HG03280 (cell line): ENCODE data around the gene KCNQ2.
"Not testable (repeated sequence)": the region's sequence is repeated elsewhere in the genome, so short reads cannot be mapped to it uniquely, and the experiment has no call there.

Source experiments
- ATAC-seq: cut with Tn5 transposase; IDR thresholded peaks from one replicate; pipeline ENCODE4 v1.9.1; 2021; ENCODE audit warnings: mild to moderate bottlenecking, moderate library complexity; ENCODE audit not compliant: unreplicated experiment

The KCNQ2 gene

DNA sequence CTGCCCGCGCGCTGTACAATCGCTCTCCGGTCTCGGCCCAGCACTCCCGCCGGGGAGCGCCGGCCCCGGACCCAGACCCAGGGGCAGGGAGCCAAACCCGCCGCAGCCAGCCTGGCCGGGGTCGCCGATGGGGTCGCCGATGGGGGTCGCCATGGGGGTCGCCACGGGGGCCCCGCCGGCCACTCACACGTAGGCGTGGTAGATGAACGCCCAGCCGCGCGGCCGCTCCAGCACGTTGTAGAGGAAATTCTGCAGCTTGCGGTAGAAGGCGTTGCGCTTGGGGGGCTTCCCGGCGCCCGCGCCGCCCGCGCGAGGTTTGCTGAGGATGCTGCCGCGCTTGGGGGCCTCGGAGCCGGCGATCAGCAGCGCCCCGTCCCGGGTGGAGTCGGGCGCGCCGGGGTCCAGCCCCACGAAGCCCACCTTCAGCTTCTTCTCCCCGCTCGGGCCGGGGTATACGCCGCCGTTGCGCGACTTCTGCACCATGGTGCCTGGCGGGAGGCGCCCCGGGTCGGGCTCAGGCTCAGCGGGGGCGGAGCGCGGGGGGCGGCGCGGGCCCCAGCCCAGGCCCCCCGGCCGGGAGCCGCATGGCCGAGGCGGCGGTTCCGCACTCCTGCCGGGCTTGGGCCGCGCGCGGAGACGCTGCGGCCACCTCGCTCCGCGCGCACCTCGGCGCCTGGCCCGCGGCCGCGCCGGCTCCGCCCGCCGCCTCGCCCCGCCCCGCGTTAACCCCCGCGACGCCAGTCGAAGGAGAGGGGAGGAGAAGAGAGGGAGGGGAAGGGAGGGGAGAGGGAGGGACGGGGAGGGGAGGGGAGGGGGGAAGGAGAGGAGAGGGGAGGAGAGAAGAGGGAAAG, at the start of gene KCNQ2:
TSS of gene KCNQ2 (minus strand) at position 675 of the 851 bp plus-strand sequence. CDS start at position 483, 192 bp downstream.
- ATAC-seq = no peak

DNA sequence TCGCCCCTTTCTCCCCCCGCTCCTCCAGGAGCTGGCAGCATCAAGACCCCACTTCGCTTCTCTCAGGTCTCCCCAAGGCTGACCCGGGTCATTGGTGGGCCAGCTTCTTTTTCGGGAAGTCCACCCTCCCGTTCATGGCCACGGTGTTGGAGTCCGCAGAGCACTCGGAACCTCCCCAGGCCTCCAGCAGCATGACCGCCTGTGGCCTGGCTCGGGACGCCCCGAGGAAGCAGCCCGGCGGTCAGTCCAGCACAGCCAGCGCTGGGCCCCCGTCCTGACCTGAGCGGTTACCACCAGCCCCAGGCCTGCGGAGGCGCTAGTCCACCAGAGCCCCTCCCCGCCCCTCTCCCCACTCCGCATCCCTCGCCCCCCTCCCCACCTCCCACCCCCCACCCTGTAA, 49.1 kb upstream of the KCNQ2 start:
- ATAC-seq = no peak

DNA sequence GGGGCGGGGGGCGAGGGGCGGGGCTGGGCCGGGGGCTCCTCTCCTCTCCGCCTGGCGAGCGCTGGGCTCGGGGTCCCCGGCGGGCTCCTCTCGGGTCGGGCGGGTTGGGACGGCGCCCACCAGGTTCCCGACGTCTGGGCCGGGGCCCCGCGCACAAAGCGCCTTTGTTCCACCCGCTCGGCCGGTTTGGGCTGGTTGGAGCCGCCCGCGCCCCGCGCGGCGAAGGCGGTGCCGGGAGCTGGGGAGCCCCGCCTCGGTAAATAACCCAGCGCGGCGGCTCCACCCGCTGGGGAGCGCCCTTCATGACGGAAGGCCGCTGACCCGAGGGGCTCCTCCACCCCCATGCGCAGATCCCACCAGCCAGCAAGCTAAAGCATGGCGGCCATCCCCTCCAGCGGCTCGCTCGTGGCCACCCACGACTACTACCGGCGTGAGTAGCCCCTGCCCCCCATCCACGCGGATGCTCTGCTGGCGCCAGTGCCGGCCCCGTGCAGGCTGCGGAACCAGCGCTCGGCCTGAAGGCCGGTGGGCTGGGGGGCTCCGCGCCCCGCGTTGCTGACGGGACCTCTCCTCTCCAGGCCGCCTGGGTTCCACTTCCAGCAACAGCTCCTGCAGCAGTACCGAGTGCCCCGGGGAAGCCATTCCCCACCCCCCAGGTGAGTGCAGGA, 48.6 kb upstream of the KCNQ2 start:
- peak; percentile 48 for ATAC-seq

DNA sequence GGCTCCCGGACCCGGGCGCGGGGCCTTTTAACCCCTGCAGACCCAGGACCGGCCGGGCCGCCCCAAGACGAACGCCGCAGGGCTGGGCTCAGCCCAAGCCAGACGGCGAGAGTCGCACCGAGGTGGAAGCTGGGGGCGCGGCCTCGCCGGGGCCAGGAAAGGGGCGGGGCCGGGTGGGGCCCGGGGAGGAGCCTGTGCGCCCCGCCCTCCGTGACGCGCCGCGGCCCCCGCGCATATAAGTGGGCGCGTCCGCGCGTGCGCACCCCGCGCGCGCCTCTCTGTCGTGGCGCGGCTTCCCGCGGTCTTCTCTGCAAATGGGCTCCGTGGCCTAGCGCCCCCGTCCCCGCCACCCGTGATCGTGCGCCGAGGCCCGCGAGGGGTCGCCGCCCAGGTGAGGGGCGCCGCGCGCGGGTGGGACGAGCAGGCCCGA, 48.1 kb upstream of the KCNQ2 start, which contains the start of gene PPDPF:
TSS of gene PPDPF (plus strand) at position 262 of the 430 bp plus-strand sequence. CDS start 544 bp downstream, outside the sequence.
- peak; percentile 60 for ATAC-seq

DNA sequence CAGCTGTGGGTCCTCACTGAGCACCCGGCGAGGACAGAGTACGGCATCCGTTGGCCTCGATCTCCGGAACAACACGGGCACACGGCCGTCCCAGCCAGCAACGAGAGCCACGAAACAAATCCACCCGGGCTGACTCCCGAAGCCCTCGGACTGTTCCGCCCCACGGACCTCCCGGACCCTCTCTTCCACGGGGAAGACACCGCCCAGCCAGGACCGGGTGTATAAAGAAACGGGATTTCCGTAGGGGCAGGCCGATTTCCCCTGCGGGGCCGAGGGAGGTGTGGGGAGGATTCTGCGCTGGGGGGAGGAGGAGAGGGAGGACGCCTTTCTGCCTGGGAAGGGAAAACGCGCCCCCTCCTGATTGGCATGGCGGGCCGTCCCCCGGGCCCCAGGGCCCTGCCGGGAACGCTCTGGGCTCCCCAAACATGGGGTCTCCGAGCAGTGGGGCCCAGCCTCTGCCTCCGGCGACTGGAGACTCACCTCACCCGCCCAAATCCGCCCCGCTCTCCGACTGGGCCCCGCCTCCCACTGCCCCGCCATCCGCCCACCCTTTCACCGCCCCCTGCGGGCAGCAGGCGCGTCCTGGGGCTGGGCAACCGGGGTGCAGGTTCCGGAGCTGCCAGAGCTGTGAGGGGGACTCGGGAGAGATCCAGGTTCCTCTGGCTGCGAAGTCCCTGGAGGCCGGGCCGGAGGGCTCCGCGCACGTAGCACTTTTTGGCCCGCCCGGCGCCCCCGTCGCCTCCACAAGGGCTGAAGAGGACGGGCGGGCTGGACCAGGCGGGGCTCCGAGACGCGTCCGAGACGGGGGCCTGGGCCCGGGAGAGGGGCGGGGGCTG, 47.4 kb upstream of the KCNQ2 start:
- ATAC-seq = peak; percentile 34

DNA sequence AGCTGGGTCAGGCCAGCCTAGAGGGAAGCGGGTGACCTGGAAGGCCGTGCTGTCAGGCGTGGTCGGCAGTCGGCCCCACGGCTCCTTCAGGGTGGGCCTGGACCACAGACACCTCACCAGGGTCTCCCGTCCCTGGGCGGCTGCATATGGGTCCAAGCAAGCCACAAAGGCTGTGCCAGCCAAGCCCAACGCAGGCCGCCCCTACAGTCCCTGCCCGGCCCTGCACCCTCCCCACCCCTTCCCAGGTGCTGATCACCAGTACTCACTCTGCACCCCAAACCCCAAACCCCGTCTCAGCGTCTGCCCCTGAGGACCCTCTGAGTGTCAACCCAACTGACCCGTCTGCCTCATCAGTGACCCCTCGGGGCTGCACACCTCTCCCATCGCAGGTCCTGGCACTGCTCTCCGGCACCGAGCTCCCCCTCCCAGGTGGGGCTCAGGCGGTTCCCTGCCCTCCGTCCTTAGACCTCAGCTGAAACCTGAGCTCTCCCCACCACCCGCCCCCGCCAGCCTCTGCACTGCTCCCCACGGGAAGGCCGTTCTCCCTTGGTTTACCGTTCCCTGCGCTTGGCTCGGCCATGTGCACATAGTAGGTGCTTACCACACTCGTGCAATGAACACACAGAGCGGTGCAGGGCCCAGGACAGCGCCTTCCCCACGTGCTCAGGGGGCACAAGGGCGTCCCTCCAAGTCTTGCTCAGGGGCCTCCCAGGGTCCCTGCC, 46.7 kb upstream of the KCNQ2 start:
- ATAC-seq = no peak

DNA sequence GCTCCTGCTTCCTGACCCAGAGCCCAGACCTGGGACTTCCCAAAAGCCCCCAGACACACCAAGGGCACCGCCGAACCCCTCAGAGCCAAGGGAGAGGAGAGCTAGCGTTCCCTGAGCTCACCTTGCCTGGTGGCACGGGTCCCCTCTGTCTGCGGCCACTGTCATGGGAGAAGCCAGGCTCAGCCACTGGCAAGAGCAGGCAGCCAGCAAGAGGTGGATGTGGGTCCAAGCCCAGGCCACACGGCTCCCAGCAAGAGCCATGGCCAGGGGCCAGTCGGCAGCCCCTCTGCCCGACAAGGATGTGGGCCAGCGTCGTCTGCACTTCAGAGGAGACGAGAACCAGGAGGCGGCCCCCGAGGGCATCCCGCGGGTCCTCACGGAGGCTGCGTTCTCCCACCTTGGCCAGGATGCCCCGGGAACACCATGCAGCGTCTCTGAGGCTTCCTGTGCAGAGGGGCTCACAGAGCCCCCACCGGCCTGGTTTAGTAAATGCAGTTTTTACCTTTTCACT, 46.0 kb upstream of the KCNQ2 start:
- no peak for ATAC-seq

DNA sequence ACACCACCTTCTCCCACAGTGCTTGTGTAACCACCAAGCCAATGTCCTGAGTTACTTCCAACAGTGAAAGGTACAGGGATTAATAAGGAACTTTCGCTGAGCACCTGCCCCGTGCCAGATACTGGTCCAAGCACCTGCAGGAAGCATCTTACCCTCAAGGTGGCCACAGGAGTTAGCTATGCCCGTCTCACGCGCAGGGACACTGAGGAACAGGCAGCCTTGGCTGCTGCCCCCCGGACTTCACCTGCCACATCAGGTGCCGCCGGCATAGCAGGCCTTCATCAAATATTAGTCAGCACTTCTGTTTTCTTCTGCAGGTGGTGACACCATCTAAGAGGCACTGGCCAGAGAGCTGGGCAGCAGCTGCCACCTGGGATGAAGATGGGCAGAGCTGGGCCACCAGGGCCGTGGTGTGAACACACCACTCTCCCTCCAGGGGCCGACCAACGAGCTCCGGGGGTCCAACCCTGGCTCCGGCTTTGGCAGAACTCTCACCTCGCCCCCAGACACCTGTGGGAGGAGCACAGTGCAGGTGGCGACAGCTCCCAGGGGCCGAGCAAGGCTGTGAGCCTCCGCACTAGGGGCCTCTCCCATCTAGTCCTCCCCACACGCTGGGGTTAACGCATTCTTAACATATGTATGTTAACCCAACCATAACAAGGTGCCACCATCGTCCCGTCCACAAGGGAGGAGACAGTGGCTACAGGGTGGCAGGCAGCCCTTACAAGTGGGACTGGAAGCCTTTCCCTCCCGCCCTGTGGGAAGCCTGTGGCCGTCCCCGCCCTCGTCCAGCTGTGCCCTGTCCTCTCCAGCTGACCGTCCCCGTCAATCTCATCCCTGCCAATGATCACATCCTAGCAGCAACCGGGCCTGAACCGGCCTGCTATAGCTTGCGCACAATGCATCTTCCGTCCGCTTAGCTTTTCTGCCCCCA, 45.2 kb upstream of the KCNQ2 start:
- no peak for ATAC-seq

DNA sequence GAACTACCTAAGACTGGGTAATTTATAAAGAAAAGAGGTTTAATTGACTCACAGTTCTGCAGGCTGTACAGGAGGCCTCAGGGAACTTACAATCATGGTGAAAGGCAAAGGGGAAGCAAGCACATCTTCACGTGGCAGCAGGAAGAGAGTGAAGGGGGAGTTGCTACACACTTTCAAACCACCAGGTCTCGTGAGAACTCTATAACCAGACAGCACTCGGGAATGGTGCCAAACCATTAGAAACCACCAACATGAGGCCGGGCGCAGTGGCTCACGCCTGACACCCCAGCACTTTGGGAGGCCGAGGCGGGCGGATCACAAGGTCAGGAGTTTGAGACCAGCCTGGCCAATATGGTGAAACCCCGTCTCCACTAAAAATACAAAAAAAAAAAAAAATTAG, 42.1 kb upstream of the KCNQ2 start:
- not testable (repeated sequence) for ATAC-seq

DNA sequence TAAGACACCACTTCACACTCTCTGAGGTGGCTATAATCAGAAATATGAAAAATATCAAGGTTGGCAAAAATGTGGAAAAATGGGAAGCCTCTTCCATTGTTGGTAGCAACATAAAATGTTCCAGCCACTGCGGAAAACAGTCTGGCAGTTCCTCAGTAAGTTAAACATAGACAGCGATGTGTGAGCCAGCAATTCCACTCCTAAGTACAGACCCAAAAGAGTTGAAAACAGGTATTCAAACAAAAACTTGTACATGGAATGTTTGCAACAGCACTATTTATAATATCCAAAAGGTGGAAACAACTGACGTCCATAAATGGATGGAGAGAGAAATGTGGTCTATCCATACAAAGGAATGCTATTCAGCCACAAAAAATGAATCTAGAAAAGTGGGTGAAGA, 40.8 kb upstream of the KCNQ2 start:
- ATAC-seq = no peak

DNA sequence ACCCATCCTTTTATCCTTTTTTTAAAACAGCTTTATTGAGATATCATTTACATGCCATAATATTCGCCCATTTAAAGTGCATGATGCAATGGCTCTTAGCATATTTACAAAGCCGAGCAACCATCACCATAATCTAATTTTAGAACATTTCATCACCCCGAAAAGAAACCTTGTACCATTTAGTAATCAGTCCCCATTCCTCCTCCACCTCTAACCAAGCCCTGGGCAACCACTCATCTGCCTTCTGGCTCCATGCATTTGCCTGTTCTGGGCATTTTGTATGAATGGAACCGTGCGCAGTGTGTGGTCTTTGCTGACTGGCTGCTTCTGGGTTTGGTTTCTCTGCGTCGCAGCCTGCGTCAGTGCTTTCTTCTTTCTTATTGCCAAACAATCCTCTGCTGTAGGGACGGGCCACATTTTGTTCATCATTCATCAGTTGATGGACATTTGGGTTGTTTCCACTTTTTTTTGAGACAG, 36.7 kb upstream of the KCNQ2 start:
- no peak for ATAC-seq

DNA sequence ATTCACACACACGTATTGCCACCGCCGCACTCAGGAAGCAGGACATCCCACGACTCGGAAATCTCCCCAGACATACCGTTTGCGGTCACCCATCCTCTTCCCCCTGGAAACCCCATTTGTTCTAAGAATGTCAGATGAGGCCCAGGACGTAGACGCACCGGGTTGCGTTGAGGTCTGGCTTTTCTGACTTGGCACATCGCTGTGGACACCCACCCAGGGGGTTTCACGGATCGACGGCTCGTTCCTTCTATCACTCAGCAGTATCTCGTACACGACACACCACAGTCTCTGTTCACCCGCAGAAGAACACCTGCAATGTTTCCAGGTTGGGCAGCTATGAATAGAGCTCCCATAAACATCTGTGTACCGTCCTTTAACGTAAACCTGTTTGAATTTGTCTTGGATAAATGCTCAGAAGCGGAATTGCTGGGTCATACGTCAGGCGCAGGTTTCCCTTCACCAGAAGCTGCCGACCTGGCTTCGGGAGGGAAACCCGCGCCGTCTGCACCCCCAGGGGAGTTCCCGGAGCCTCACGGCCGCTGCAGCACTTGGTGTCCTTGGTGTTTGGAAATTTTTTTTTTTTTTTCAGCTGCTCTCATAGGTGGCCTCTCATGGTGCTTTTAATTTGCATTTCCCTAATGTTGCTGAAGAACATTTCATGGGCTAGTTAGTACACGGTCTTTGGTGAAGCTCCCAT, 35.8 kb upstream of the KCNQ2 start:
- no peak for ATAC-seq

DNA sequence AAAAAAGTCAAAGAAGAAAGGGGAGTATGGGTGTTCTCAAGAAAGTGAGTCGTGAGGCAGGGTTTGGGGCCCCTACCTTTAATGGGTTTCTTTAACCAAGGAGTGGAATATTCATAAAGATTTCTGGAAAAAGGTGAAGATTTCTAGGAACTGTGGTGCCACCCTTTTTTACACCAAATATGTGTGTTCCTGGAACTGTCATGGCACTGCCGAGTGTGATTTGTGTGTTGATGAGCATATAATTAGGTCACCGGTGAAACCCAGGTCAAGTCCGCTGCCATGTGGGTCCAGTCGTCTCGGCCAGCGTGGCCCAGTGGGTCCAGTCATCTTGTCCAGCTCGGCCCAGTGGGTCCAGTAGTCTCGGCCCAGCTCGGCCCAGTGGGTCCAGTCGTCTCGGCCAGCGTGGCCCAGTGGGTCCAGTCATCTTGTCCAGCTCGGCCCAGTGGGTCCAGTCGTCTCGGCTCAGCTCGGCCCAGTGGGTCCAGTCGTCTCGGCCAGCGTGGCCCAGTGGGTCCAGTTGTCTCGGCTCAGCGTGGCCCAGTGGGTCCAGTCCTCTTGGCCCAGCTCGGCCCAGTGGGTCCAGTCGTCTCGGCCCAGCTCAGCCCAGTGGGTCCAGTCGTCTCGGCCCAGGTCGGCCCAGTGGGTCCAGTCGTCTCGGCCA, 34.8 kb upstream of the KCNQ2 start:
- no peak for ATAC-seq

DNA sequence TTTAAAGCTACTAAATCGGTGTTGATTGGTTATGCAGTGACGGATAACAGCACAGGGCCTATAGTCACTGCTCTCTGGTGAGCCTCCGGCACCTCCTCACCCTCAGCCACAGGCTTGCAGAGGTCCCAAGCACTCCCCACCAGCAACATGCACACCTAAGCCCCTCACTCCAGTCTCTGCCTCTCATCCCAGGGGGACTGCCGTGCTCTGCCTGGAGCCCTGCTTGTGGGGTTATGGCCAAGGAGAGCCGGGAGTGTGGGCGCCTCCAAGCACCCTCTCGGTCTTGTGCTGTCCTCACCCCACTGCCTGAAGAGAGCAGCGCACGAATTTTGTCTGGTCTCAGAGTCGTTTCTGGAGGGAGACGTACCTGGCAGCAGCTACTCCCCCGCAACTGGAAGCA, 33.3 kb upstream of the KCNQ2 start:
- no peak for ATAC-seq

DNA sequence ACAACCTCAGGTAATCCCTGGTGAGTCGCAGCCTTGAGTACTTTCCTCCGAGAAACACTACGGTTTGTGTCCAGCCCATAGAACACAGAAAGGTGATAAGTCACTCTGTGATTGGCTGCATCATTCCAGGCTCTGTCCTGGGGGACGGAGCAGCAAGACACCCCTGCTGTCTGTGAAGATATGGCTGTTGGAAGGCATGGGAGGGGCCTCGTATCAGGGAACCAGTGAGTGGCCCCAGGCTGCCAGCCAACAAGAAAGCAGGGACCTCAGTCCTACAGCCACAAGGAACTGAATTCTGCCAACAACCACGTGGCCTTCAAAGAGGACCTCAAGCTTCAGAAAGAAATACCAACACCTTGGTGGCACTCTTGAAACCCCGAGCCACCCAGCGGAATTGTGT, 32.8 kb upstream of the KCNQ2 start:
- no peak for ATAC-seq

DNA sequence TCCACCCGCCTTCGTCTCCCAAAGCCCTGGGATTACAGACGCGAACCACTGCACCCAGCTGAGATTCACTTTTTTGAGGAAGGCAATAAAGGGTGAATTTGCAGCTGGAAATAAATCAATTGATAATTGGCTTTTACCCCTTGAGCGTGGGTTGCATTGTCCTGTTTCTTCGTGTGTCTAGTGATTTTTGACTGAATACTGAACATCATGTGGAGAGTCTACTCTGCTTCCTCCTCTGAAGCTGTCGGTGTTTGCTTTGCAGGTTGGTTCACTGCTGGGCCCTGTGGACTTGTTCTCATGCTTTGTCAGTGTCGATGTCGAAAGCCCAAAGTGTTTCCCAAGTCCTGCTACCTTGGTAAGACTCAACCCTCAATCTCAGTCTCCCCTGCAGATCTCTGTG, 32.2 kb upstream of the KCNQ2 start:
- no peak for ATAC-seq

DNA sequence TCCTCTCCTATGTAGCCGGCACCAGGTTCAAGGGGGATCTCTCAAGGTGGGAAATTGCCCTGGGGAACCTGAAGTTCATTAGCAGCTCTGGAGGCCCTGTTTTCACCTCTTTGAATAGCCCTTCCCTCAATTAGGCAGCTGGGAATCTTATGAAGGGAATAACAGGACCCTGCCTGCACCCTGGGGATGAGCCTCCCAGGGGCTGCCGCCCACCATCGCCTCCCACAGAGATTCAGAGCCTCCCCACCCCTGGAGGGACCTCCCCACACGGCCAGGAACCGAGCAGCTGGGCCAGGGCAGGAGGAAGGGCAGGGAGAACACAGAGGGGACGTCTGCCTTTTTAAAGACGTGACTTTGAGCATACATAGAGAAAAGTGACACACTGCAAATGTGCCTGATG, 31.1 kb upstream of the KCNQ2 start:
- no peak for ATAC-seq

DNA sequence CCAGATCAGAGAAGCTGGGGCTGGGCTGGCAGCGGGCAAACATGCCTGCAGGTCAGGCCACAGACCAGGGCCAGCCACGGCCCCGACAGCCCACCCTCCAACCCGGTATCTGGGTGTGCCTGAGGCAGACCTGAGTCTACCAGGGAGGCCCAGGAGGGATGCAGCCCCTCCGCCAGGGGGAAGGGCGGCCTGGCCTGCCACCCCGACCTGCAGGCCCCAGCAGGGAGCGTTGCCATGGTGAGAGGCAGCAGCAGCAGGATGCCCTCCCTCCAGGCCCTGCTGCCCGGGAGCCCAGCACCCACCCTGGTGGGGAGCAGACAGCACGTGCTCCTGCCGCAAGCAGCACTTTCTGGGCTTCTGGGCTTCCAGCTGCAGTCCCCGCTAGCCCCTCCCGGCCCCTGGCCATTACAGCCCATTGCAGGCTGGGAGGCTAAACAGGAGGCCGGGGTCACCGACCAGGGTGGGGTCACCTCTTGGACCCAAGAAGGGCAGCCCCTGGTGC, 30.3 kb upstream of the KCNQ2 start:
- no peak for ATAC-seq
